GM12878 (cell line): ENCODE results near the gene FLYWCH2. TPM values are rescaled to one million over a fixed set of nuclear protein-coding genes. Genes with fewer than 3 reads are reported as not detected.

Experiments used
- ATAC-seq: fragments of 200-7000 bp; cut with Tn5 transposase; 3 replicates; pipeline ENCODE4 v1.9.1; 2020; ENCODE audit warnings: mild to moderate bottlenecking, moderate library complexity
- BruUV-seq: library from RNA; stranded (reverse); fragments of 400-500 nt; replicated peaks from 2 replicates; lab custom pipeline; 2021; lab: Mats Ljungman, UMichigan
- CTCF ChIA-PET: fragments of 300-600 bp; sonication (Branson Sonifier 250); formaldehyde crosslinking; extraction: SDS; loops from one replicate; lab custom pipeline; 2021; ENCODE audit warnings: inconsistent platforms; lab: Yijun Ruan, JAX
- POLR2A ChIA-PET: fragments of 350-600 bp; formaldehyde crosslinking; extraction: SDS; loops from one replicate; lab custom pipeline; 2021; ENCODE audit warnings: inconsistent platforms; lab: Charles Lee
- RAD21 ChIA-PET: fragments of 300-600 bp; sonication (Branson Sonifier 250); formaldehyde crosslinking; loops from one replicate; lab custom pipeline; 2023; ENCODE audit warnings: antibody characterized with exemption; ENCODE audit not compliant: unreplicated experiment; lab: Charles Lee
- SMC1A ChIA-PET: fragments of 300-600 bp; sonication (Branson Sonifier 250); formaldehyde crosslinking; loops from one replicate; lab custom pipeline; 2023; ENCODE audit not compliant: unreplicated experiment, uncharacterized antibody; lab: Charles Lee
- DNase-seq: peaks from one replicate; pipeline ENCODE4 v3.0.0-alpha.2; 2011; ENCODE audit warnings: low read depth, low spot score
- FAIRE-seq: peaks from 3 replicates; lab custom pipeline; 2011; peaks lifted over from hg19 to GRCh38; lab: Jason Lieb, UNC
- H2AFZ ChIP-seq: 2 replicates; pipeline ENCODE4 v1.6.0; 2011; ENCODE audit warnings: low read depth, low read length, control low read depth; ENCODE audit not compliant: control insufficient read depth
- H3K27ac ChIP-seq: 2 replicates; pipeline ENCODE4 v1.5.1; 2011; ENCODE audit warnings: control low read depth; ENCODE audit not compliant: control insufficient read depth, insufficient read depth
- H3K27me3 ChIP-seq, 2 experiments: replicated peaks in 1 of 2; 2 replicates each; pipeline versions ENCODE4 v1.6.0 to v1.6.1; 2011; ENCODE audit warnings: low read length in 1 of 2; ENCODE audit not compliant: control insufficient read depth in 2 of 2, insufficient read depth in 2 of 2
- H3K36me3 ChIP-seq, 2 experiments: 2 replicates each; pipeline ENCODE4 v1.5.1; 2011; ENCODE audit warnings: low read length in 1 of 2; ENCODE audit not compliant: control insufficient read depth in 2 of 2, insufficient read depth in 2 of 2
- H3K4me1 ChIP-seq: 2 replicates; pipeline ENCODE4 v1.6.1; 2011; ENCODE audit warnings: mild to moderate bottlenecking, low read length, moderate library complexity, mixed read lengths; ENCODE audit not compliant: control insufficient read depth, insufficient read depth
- H3K4me2 ChIP-seq: 2 replicates; pipeline ENCODE4 v1.6.0; 2011; ENCODE audit warnings: control low read depth; ENCODE audit not compliant: control insufficient read depth, insufficient read depth
- H3K4me3 ChIP-seq: fragments of 200-600 bp; sonication (generic); 2 replicates; pipeline ENCODE4 v1.5.1; 2016
- H3K79me2 ChIP-seq: 2 replicates; pipeline ENCODE4 v1.6.0; 2011; ENCODE audit warnings: low read length; ENCODE audit not compliant: control insufficient read depth, insufficient read depth
- H3K9ac ChIP-seq: 2 replicates; pipeline ENCODE4 v1.8.0; 2011; ENCODE audit warnings: low read length, control low read depth, mixed read lengths; ENCODE audit not compliant: control insufficient read depth, insufficient read depth
- H3K9me3 ChIP-seq: replicated peaks from 3 replicates; pipeline ENCODE4 v1.5.1; 2011; ENCODE audit warnings: mild to moderate bottlenecking, low read length; ENCODE audit not compliant: control insufficient read depth, insufficient read depth
- H4K20me1 ChIP-seq: 2 replicates; pipeline ENCODE4 v1.6.0; 2011; ENCODE audit not compliant: control insufficient read depth, insufficient read depth
- CBX5 ChIP-seq: sonication (generic); IDR thresholded peaks from 2 replicates; pipeline ENCODE4 v1.6.1; 2016; ENCODE audit warnings: low read depth, moderate library complexity, mild to moderate bottlenecking, inconsistent platforms
- EGR1 ChIP-seq, 2 experiments: IDR thresholded peaks; 1 replicate in 1 of 2; 2 replicates in 1 of 2; pipeline ENCODE4 v1.6.1; 2011 to 2012; ENCODE audit warnings: low read depth in 2 of 2, low read length in 2 of 2, borderline replicate concordance in 1 of 2, mild to moderate bottlenecking in 1 of 2, moderate library complexity in 1 of 2
- ESRRA ChIP-seq: IDR thresholded peaks from 2 replicates; pipeline ENCODE4 v1.6.1; 2012; ENCODE audit warnings: mild to moderate bottlenecking, low read length, improper control_type of control experiment
- FOXK2 ChIP-seq: fragments of 450-650 bp; IDR thresholded peaks from 2 replicates; pipeline ENCODE4 v1.6.1; 2017; ENCODE audit warnings: mild to moderate bottlenecking, moderate library complexity
- MXI1 ChIP-seq: fragments of 150-350 bp; IDR thresholded peaks from 2 replicates; pipeline ENCODE4 v1.6.1; 2011; ENCODE audit warnings: low read depth, mild to moderate bottlenecking, inconsistent platforms, low read length, improper control_type of control experiment
- NFXL1 ChIP-seq: fragments of 450-650 bp; IDR thresholded peaks from 2 replicates; pipeline ENCODE4 v1.6.1; 2017; ENCODE audit warnings: antibody characterized with exemption, mild to moderate bottlenecking, borderline replicate concordance
- RAD21 ChIP-seq: IDR thresholded peaks from 2 replicates; pipeline ENCODE4 v1.6.1; 2011; ENCODE audit warnings: mild to moderate bottlenecking, low read depth, low read length, moderate library complexity; ENCODE audit not compliant: insufficient read depth
- SREBF1 ChIP-seq: IDR thresholded peaks from 2 replicates; pipeline ENCODE4 v1.6.1; 2012; ENCODE audit warnings: mild to moderate bottlenecking, low read length
- WGBS: methylation state at CpG from one replicate; pipeline ENCODE4 v1.1.6; 2016; ENCODE audit warnings: low lambda C conversion rate; ENCODE audit not compliant: insufficient replicate concordance, insufficient coverage; ENCODE audit errors: missing lambda C conversion rate; 5-methylcytosine and 5-hydroxymethylcytosine counted together
- in situ Hi-C: fragments of 300-500 bp; cut with MboI; formaldehyde crosslinking; loops from 9 replicates; pipeline ENCODE4 v1.14.3; 2018; ENCODE audit warnings: mixed read lengths
- intact Hi-C: fragments of 100-400 bp; cut with micrococcal nuclease; formaldehyde crosslinking; loops from one replicate; pipeline ENCODE4 v1.14.2; 2022; ENCODE audit not compliant: unreplicated experiment
- polyA plus RNA-seq, 11 experiments: library from polyadenylated mRNA; depleted of rRNA in 4 of 11; unstranded in 6 of 11; stranded (reverse) in 5 of 11; fragments of >200 nt; fragmentation: Nextera tagmentation in 4 of 11; fragmentation: Illumina TruSeq in 1 of 11; extraction: Ambion mirVana in 4 of 11; extraction: Trizol in 1 of 11; gene quantifications; 1 replicate in 1 of 11; 2 replicates in 10 of 11; pipeline versions ENCODE4 v1.2.1 to v1.2.3, GENCODE V29; 2011 to 2016; ENCODE audit warnings: inconsistent platforms in 2 of 11, missing spikeins in 2 of 11, low read depth in 1 of 11
- total RNA-seq, 4 experiments: library from RNA; depleted of rRNA in 3 of 4; stranded (reverse); fragments of >200 nt in 3 of 4; fragmentation: Illumina TruSeq in 1 of 4; extraction: Trizol in 1 of 4; gene quantifications; 2 replicates each; pipeline versions ENCODE4 v1.2.1 to v1.2.3, GENCODE V29; 2013 to 2021

The FLYWCH2 gene
- total and polyA plus RNA-seq, 10 of the 15 experiments (the other 5 are each of a cell fraction or from before 2014, with no cell fraction given), result 0.27 to 43.1 (median 17.7) TPM

GRCh38 chr16:2895813-2896212 lies 12.8 kb downstream of the FLYWCH2 start:
- intact Hi-C loops, result no loop called here
- Histone ChIP-seq H2AFZ (no peak overlapping the region), H3K36me3 (no peaks in the 10 kb centered on the region), H3K27ac (no peak overlapping the region), H3K9me3 (no peaks in the 10 kb centered on the region), H3K4me1 (no peaks in the 10 kb centered on the region), H3K27me3 (no peaks in the 10 kb centered on the region), H3K4me3 (no peak overlapping the region), H3K79me2 (no peaks in the 10 kb centered on the region), H3K4me2 (no peak overlapping the region), H4K20me1 (no peaks in the 10 kb centered on the region), H3K9ac (no peak overlapping the region)
- ChIA-PET POLR2A (interaction anchor here (0.6 kb wide), 1 partner anchor 12 kb away, joined by 4 read pairs; the partner anchor contains the start of gene FLYWCH2), SMC1A (no interaction called here), CTCF (no interaction called here), RAD21 (no interaction called here)
- no peak for ATAC-seq
- FAIRE-seq, result no peak
- in situ Hi-C loops, result no loop called here
- no TSS peak for BruUV-seq
- DNase-seq, result no peak
- no peak for TF ChIP-seq ESRRA
- TF ChIP-seq EGR1 (IDR thresholded peaks at IDR 0.05; ENCODE audit: borderline replicate concordance in 1 of 2, low read depth in 2 of 2, low read length in 2 of 2), result no peak
- TF ChIP-seq SREBF1, result no peak
- TF ChIP-seq RAD21, result no peak
- TF ChIP-seq NFXL1, result no peak
- no peak for TF ChIP-seq CBX5
- TF ChIP-seq FOXK2, result no peak
- TF ChIP-seq MXI1, result no peak
- 81% methylated on average over 4 of the region's 4 CpGs for WGBS
